PC-3 (cell line): ENCODE measurements around the gene REG4. TPM values are rescaled to one million over a fixed set of nuclear protein-coding genes. Genes with fewer than 3 reads are reported as not detected.

Experiments used
- ATAC-seq: fragments of 200-7000 bp; cut with Tn5 transposase; 2 replicates; pipeline ENCODE4 v1.9.1; 2020; ENCODE audit warnings: mild to moderate bottlenecking, moderate library complexity
- BruUV-seq: library from RNA; stranded (reverse); fragments of 400-500 nt; replicated peaks from 2 replicates; lab custom pipeline; 2021; lab: Mats Ljungman, UMichigan
- CTCF ChIA-PET: fragments of 300-600 bp; sonication (Branson Sonifier 250); formaldehyde crosslinking; loops from one replicate; lab custom pipeline; 2022; ENCODE audit warnings: antibody characterized with exemption; lab: Charles Lee
- POLR2A ChIA-PET: fragments of 300-600 bp; sonication (Branson Sonifier 250); formaldehyde crosslinking; loops from one replicate; lab custom pipeline; 2022; ENCODE audit warnings: antibody characterized with exemption; ENCODE audit not compliant: unreplicated experiment; lab: Charles Lee
- DNase-seq: peaks from one replicate; pipeline ENCODE4 v3.0.0-alpha.2; 2015
- H2AFZ ChIP-seq: fragments of 300-600 bp; sonication (generic); 2 replicates; pipeline ENCODE4 v1.6.0; 2016; ENCODE audit warnings: antibody characterized with exemption, low read length
- H3F3A ChIP-seq: fragments of 300-600 bp; sonication (generic); one replicate; pipeline ENCODE4 v1.6.0; 2017; ENCODE audit warnings: antibody characterized with exemption, low read length, control low read depth, mild to moderate bottlenecking; ENCODE audit not compliant: unreplicated experiment
- H3K27ac ChIP-seq: fragments of 300-600 bp; sonication (generic); 2 replicates; pipeline ENCODE4 v1.5.1; 2016; ENCODE audit warnings: mild to moderate bottlenecking, low read length
- H3K27me3 ChIP-seq: fragments of 300-600 bp; sonication (generic); 2 replicates; pipeline ENCODE4 v1.6.1; 2016; ENCODE audit warnings: low read length, mixed read lengths
- H3K36me3 ChIP-seq: fragments of 300-600 bp; sonication (generic); 2 replicates; pipeline ENCODE4 v1.6.1; 2016; ENCODE audit warnings: low read depth, mixed run types, low read length, mixed read lengths
- H3K4me1 ChIP-seq: fragments of 300-600 bp; sonication (generic); 2 replicates; pipeline ENCODE4 v1.5.1; 2016; ENCODE audit warnings: low read length; ENCODE audit not compliant: insufficient read depth
- H3K4me2 ChIP-seq: fragments of 300-600 bp; sonication (generic); 2 replicates; pipeline ENCODE4 v1.6.0; 2016; ENCODE audit warnings: low read length
- H3K4me3 ChIP-seq: fragments of 300-600 bp; sonication (generic); 2 replicates; pipeline ENCODE4 v1.5.1; 2016; ENCODE audit warnings: mild to moderate bottlenecking, low read length, mixed read lengths
- H3K79me2 ChIP-seq: fragments of 300-600 bp; sonication (generic); 2 replicates; pipeline ENCODE4 v1.6.1; 2017; ENCODE audit warnings: low read length, mixed read lengths
- H3K9ac ChIP-seq: fragments of 300-600 bp; sonication (generic); 2 replicates; pipeline ENCODE4 v1.6.0; 2016; ENCODE audit warnings: mild to moderate bottlenecking, low read length
- H3K9me2 ChIP-seq: fragments of 300-600 bp; sonication (generic); replicated peaks from 2 replicates; pipeline ENCODE4 v1.6.1; 2016; ENCODE audit warnings: mixed run types, low read length, mixed read lengths
- H3K9me3 ChIP-seq: fragments of 300-600 bp; sonication (generic); 2 replicates; pipeline ENCODE4 v1.6.1; 2016; ENCODE audit warnings: low read length, mixed read lengths
- H4K20me1 ChIP-seq: fragments of 300-600 bp; sonication (generic); 2 replicates; pipeline ENCODE4 v1.6.1; 2016; ENCODE audit warnings: low read length, mixed read lengths
- EZH2 ChIP-seq: fragments of 300-600 bp; sonication (generic); IDR thresholded peaks from one replicate; pipeline ENCODE4 v1.6.1; 2017; ENCODE audit warnings: antibody characterized with exemption, mild to moderate bottlenecking, low read length; ENCODE audit not compliant: unreplicated experiment
- EZH2phosphoT487 ChIP-seq: fragments of 300-600 bp; sonication (generic); IDR thresholded peaks from 2 replicates; pipeline ENCODE4 v1.6.1; 2018; ENCODE audit warnings: mild to moderate bottlenecking, antibody characterized with exemption, low read length, borderline replicate concordance
- intact Hi-C: fragments of 100-400 bp; cut with micrococcal nuclease; formaldehyde crosslinking; loops from 2 replicates; pipeline ENCODE4 v1.9.0; 2023
- total RNA-seq: library from RNA; depleted of rRNA; stranded (reverse); fragments of >200 nt; gene quantifications from 2 replicates; pipeline ENCODE4 v1.2.3, GENCODE V29; 2014
- TF ChIP-seq, protein P1 (sequence below): fragments of 300-600 bp; sonication (generic); conservative IDR thresholded peaks from 2 replicates; pipeline ENCODE4 v1.5.1; 2017; ENCODE audit warnings: antibody characterized with exemption, low read depth, mild to moderate bottlenecking, low read length

The REG4 gene
- total RNA-seq, 1 experiment from 2014 or later, result 0.87 TPM

DNA sequence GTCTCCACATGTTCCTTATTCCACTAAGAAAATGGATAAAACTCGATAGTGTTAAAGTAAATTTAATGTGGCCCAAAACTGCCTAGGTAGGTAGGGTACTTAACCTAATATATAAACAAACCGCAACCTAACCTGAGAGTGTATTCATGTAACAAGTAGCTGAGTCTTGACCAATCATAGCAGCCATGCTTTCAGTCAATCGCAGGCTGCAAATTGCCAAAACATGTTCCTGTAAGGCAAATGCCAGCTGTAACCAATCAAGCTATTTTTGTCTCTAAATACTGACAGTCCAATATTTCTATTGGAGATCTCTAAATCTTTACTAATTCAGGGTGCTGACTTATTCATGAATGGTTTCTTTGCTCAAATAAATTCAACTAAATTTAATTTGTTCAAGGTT, 39.5 kb downstream of the REG4 start:
- ATAC-seq (no peak), DNase-seq (no peak)
- no peaks in the 10 kb centered on the region for H3K9me3 ChIP-seq
- peaks cover 24% of the 10 kb centered on the region for H3K4me1 ChIP-seq
- no peaks in the 10 kb centered on the region for H3F3A ChIP-seq
- H3K4me3 ChIP-seq, result no peak overlapping the region
- ChIA-PET POLR2A (no interaction called here), CTCF (no interaction called here)
- H3K27ac ChIP-seq, result no peak overlapping the region
- BruUV-seq, result no TSS peak
- no peak overlapping the region for H3K4me2 ChIP-seq
- H3K36me3 ChIP-seq, result no peaks in the 10 kb centered on the region
- H3K9me2 ChIP-seq, result no peaks in the 10 kb centered on the region
- H3K9ac ChIP-seq, result no peak overlapping the region
- H3K79me2 ChIP-seq, result no peaks in the 10 kb centered on the region
- H3K27me3 ChIP-seq, result no peaks in the 10 kb centered on the region
- no peaks in the 10 kb centered on the region for H4K20me1 ChIP-seq
- TF ChIP-seq EZH2phosphoT487, result no peak
- no peak for TF ChIP-seq EZH2
- TF ChIP-seq, protein P1, sequence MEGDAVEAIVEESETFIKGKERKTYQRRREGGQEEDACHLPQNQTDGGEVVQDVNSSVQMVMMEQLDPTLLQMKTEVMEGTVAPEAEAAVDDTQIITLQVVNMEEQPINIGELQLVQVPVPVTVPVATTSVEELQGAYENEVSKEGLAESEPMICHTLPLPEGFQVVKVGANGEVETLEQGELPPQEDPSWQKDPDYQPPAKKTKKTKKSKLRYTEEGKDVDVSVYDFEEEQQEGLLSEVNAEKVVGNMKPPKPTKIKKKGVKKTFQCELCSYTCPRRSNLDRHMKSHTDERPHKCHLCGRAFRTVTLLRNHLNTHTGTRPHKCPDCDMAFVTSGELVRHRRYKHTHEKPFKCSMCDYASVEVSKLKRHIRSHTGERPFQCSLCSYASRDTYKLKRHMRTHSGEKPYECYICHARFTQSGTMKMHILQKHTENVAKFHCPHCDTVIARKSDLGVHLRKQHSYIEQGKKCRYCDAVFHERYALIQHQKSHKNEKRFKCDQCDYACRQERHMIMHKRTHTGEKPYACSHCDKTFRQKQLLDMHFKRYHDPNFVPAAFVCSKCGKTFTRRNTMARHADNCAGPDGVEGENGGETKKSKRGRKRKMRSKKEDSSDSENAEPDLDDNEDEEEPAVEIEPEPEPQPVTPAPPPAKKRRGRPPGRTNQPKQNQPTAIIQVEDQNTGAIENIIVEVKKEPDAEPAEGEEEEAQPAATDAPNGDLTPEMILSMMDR, result no peak
- no peak overlapping the region for H2AFZ ChIP-seq
- intact Hi-C loops, result no loop called here

DNA sequence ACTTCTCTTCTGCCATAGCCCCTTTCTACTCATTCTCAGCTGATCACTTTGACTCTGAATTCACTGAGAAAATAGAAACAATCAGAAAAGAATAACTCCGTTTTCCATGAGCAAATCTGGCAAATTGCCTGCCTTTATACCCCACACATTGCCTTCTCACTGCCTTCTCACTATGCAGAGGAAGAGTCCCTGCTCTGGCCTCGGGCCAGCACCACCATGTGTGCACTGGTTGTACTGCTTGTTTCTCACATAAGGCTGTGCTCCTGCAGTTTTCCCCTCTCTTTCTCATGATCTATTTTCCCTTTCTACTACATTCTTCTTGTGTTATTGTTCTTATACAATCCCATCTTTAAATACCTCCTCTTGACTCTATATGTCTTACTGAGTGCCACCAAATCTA, 40.2 kb downstream of the REG4 start:
- DNase-seq, result no peak
- Histone ChIP-seq H3K27me3 (no peaks in the 10 kb centered on the region), H4K20me1 (no peaks in the 10 kb centered on the region), H2AFZ (no peak overlapping the region), H3K4me2 (no peak overlapping the region), H3K9me2 (no peaks in the 10 kb centered on the region), H3F3A (no peaks in the 10 kb centered on the region), H3K36me3 (no peaks in the 10 kb centered on the region), H3K4me1 (peaks cover 24% of the 10 kb centered on the region), H3K9me3 (no peaks in the 10 kb centered on the region), H3K27ac (no peak overlapping the region), H3K4me3 (no peak overlapping the region), H3K79me2 (no peaks in the 10 kb centered on the region), H3K9ac (no peak overlapping the region)
- intact Hi-C loops, result no loop called here
- no TSS peak for BruUV-seq
- CTCF ChIA-PET, result no interaction called here
- no peak for ATAC-seq
- POLR2A ChIA-PET, result no interaction called here
- TF ChIP-seq EZH2 (no peak), EZH2phosphoT487 (no peak)
- TF ChIP-seq, protein P1, result no peak

DNA sequence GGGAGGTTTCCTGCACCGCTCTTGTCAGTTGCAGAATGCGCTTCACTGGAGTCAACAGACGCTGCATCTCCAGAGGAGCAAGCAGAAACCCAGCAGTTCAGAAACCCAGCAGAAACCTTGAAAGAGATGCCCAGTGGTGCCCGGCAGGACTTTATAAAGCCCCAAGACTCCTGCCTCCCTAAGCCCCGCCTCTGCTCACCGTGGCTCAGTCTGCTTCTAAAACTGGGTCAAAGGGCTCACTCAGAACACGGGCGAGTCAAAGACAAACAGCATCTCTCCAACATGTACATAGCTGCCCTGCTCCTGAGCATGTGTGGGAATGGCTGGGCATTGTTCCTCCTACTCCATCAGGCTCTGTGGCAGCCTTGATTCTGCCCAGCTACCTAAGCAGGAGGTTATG, 42.5 kb downstream of the REG4 start, which contains the start of gene HMGCS2:
Gene HMGCS2 (minus strand): TSS at position 128 of the 400 bp plus-strand sequence. CDS start 61 bp downstream, at position 67.
- no peaks in the 10 kb centered on the region for H4K20me1 ChIP-seq
- intact Hi-C loops, result no loop called here
- DNase-seq (peak; percentile 22), ATAC-seq (peak; percentile 42)
- no peak for TF ChIP-seq EZH2
- TF ChIP-seq, protein P1, result no peak
- no peak for TF ChIP-seq EZH2phosphoT487
- H3K27me3 ChIP-seq, result no peaks in the 10 kb centered on the region
- H3K9me3 ChIP-seq, result no peaks in the 10 kb centered on the region
- H3F3A ChIP-seq, result no peaks in the 10 kb centered on the region
- no TSS peak for BruUV-seq
- H3K4me2 ChIP-seq, result no peak within 1 kb of the TSS
- no peak within 1 kb of the TSS for H3K4me3 ChIP-seq
- no peaks in the 10 kb centered on the region for H3K79me2 ChIP-seq
- ChIA-PET POLR2A (no interaction called here), CTCF (no interaction called here)
- no peaks in the 10 kb centered on the region for H3K9me2 ChIP-seq
- H2AFZ ChIP-seq, result no peak within 1 kb of the TSS
- peaks cover 19% of the 10 kb centered on the region for H3K4me1 ChIP-seq
- no peak within 1 kb of the TSS for H3K9ac ChIP-seq
- no peak within 1 kb of the TSS for H3K27ac ChIP-seq
- H3K36me3 ChIP-seq, result no peaks in the 10 kb centered on the region
